Astrocyte (in vitro differentiated cells and primary cell): Measurements from ENCODE around the gene ABHD2. TPM values are rescaled to one million over a fixed set of nuclear protein-coding genes. Genes with fewer than 3 reads are reported as not detected.

ENCODE experiments used
- DNase-seq: peaks from one replicate; pipeline ENCODE4 v3.0.0-alpha.2; 2010; ENCODE audit warnings: low read depth
- FAIRE-seq: peaks from 2 replicates; lab custom pipeline; 2011; peaks lifted over from hg19 to GRCh38; lab: Jason Lieb, UNC
- H2AFZ ChIP-seq: 2 replicates; pipeline ENCODE4 v1.6.0; 2012; ENCODE audit warnings: low read depth, low read length, inconsistent platforms
- H3K27ac ChIP-seq: 2 replicates; pipeline ENCODE4 v1.5.1; 2011; ENCODE audit warnings: low read depth, low read length, inconsistent platforms
- H3K27me3 ChIP-seq: 2 replicates; pipeline ENCODE4 v1.6.0; 2011; ENCODE audit warnings: low read length, inconsistent platforms; ENCODE audit not compliant: insufficient read depth
- H3K36me3 ChIP-seq: 2 replicates; pipeline ENCODE4 v1.5.1; 2011; ENCODE audit warnings: low read length, inconsistent platforms; ENCODE audit not compliant: insufficient read depth
- H3K4me1 ChIP-seq: 2 replicates; pipeline ENCODE4 v1.5.1; 2011; ENCODE audit warnings: low read length, inconsistent platforms; ENCODE audit not compliant: insufficient read depth
- H3K4me2 ChIP-seq: 2 replicates; pipeline ENCODE4 v1.6.0; 2012; ENCODE audit warnings: low read length, inconsistent platforms
- H3K4me3 ChIP-seq: 2 replicates; pipeline ENCODE4 v1.5.1; 2011; ENCODE audit warnings: low read depth, mild to moderate bottlenecking, low read length, inconsistent platforms; ENCODE audit not compliant: insufficient read depth
- H3K79me2 ChIP-seq: 2 replicates; pipeline ENCODE4 v1.6.0; 2012; ENCODE audit warnings: mild to moderate bottlenecking, low read length, inconsistent platforms; ENCODE audit not compliant: insufficient read depth
- H3K9ac ChIP-seq: 2 replicates; pipeline ENCODE4 v1.6.0; 2012; ENCODE audit warnings: mild to moderate bottlenecking, low read length, inconsistent platforms
- H3K9me3 ChIP-seq: 2 replicates; pipeline ENCODE4 v1.5.1; 2012; ENCODE audit warnings: low read depth, mild to moderate bottlenecking, low read length, inconsistent platforms; ENCODE audit not compliant: insufficient read depth
- H4K20me1 ChIP-seq: 2 replicates; pipeline ENCODE4 v1.6.0; 2012; ENCODE audit warnings: low read length, inconsistent platforms; ENCODE audit not compliant: insufficient read depth
- H3K27ac Mint-ChIP-seq: one replicate; pipeline ENCODE4 v1.8.0; 2021; ENCODE audit warnings: mild to moderate bottlenecking, mixed read lengths; ENCODE audit not compliant: unreplicated experiment
- H3K27me3 Mint-ChIP-seq: one replicate; pipeline ENCODE4 v1.8.0; 2021; ENCODE audit warnings: low read depth, mixed read lengths; ENCODE audit not compliant: unreplicated experiment
- H3K36me3 Mint-ChIP-seq: one replicate; pipeline ENCODE4 v1.8.0; 2021; ENCODE audit warnings: low read depth, mixed read lengths; ENCODE audit not compliant: unreplicated experiment
- H3K4me1 Mint-ChIP-seq: one replicate; pipeline ENCODE4 v1.8.0; 2021; ENCODE audit warnings: low read depth, mixed read lengths; ENCODE audit not compliant: unreplicated experiment
- H3K4me3 Mint-ChIP-seq: one replicate; pipeline ENCODE4 v1.8.0; 2021; ENCODE audit warnings: mild to moderate bottlenecking, moderate library complexity, mixed read lengths; ENCODE audit not compliant: unreplicated experiment
- H3K9me3 Mint-ChIP-seq: one replicate; pipeline ENCODE4 v1.8.0; 2021; ENCODE audit warnings: mild to moderate bottlenecking, mixed read lengths; ENCODE audit not compliant: unreplicated experiment
- EZH2 ChIP-seq: IDR thresholded peaks from 2 replicates; pipeline ENCODE4 v1.6.1; 2012; ENCODE audit warnings: mild to moderate bottlenecking, low read length, inconsistent platforms; ENCODE audit not compliant: insufficient read depth
- total RNA-seq: library from RNA; stranded (reverse); gene quantifications from 2 replicates; pipeline ENCODE4 v1.2.1, GENCODE V29; 2021
- TF ChIP-seq, protein P1 (sequence below): IDR thresholded peaks from 2 replicates; pipeline ENCODE4 v1.5.1; 2011; ENCODE audit warnings: low read depth, mild to moderate bottlenecking, inconsistent platforms, low read length, moderate library complexity; ENCODE audit not compliant: insufficient read depth

ABHD2 gene
- total RNA-seq, 1 donor from 2014 or later, result 41.3 TPM

GRCh38 chr15:89200182-89200581, 111.9 kb downstream of the ABHD2 start:
- peaks cover 39% of the 10 kb centered on the region for H3K4me1 Mint-ChIP-seq

GRCh38 chr15:89201465-89202005, 113.3 kb downstream of the ABHD2 start:
- no peaks in the 10 kb centered on the region for H3K27me3 ChIP-seq
- peaks cover 28% of the 10 kb centered on the region for H3K4me1 Mint-ChIP-seq
- H3K27me3 Mint-ChIP-seq, result no peaks in the 10 kb centered on the region
- H2AFZ ChIP-seq, result no peak overlapping the region
- H3K27ac ChIP-seq, result no peak overlapping the region
- DNase-seq, result no peak
- no peak overlapping the region for H3K4me3 ChIP-seq
- no peaks in the 10 kb centered on the region for H3K79me2 ChIP-seq
- no peaks in the 10 kb centered on the region for H4K20me1 ChIP-seq
- H3K27ac Mint-ChIP-seq, result no peak overlapping the region
- peaks cover 9% of the 10 kb centered on the region for H3K4me1 ChIP-seq
- no peaks in the 10 kb centered on the region for H3K9me3 ChIP-seq
- no peak overlapping the region for H3K4me2 ChIP-seq
- no peaks in the 10 kb centered on the region for H3K9me3 Mint-ChIP-seq
- H3K4me3 Mint-ChIP-seq, result no peak overlapping the region
- no peaks in the 10 kb centered on the region for H3K36me3 Mint-ChIP-seq
- no peak for FAIRE-seq
- peaks cover 4% of the 10 kb centered on the region for H3K36me3 ChIP-seq
- TF ChIP-seq, protein P1, sequence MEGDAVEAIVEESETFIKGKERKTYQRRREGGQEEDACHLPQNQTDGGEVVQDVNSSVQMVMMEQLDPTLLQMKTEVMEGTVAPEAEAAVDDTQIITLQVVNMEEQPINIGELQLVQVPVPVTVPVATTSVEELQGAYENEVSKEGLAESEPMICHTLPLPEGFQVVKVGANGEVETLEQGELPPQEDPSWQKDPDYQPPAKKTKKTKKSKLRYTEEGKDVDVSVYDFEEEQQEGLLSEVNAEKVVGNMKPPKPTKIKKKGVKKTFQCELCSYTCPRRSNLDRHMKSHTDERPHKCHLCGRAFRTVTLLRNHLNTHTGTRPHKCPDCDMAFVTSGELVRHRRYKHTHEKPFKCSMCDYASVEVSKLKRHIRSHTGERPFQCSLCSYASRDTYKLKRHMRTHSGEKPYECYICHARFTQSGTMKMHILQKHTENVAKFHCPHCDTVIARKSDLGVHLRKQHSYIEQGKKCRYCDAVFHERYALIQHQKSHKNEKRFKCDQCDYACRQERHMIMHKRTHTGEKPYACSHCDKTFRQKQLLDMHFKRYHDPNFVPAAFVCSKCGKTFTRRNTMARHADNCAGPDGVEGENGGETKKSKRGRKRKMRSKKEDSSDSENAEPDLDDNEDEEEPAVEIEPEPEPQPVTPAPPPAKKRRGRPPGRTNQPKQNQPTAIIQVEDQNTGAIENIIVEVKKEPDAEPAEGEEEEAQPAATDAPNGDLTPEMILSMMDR, result no peak
- TF ChIP-seq EZH2, result no peak
- no peak overlapping the region for H3K9ac ChIP-seq

More at GRCh38 chr15:89200182-89200581, 111.9 kb downstream of the ABHD2 start:
- no peak overlapping the region for H3K4me2 ChIP-seq
- H2AFZ ChIP-seq, result no peak overlapping the region
- Mint-ChIP-seq H3K27me3 (no peaks in the 10 kb centered on the region), H3K27ac (no peak overlapping the region), H3K4me3 (no peak overlapping the region), H3K9me3 (no peaks in the 10 kb centered on the region), H3K36me3 (no peaks in the 10 kb centered on the region)
- peaks cover 9% of the 10 kb centered on the region for H3K4me1 ChIP-seq
- H3K79me2 ChIP-seq, result no peaks in the 10 kb centered on the region
- FAIRE-seq (no peak), DNase-seq (no peak)
- peaks cover 9% of the 10 kb centered on the region for H3K36me3 ChIP-seq
- no peak for TF ChIP-seq EZH2
- TF ChIP-seq, protein P1, result no peak
- H3K9ac ChIP-seq, result no peak overlapping the region
- H3K27ac ChIP-seq, result no peak overlapping the region
- H3K9me3 ChIP-seq, result no peaks in the 10 kb centered on the region
- no peaks in the 10 kb centered on the region for H3K27me3 ChIP-seq
- no peaks in the 10 kb centered on the region for H4K20me1 ChIP-seq
- H3K4me3 ChIP-seq, result no peak overlapping the region

GRCh38 chr15:89203705-89204273, 115.5 kb downstream of the ABHD2 start:
- Histone ChIP-seq H4K20me1 (no peaks in the 10 kb centered on the region), H3K9me3 (no peaks in the 10 kb centered on the region), H3K4me2 (no peak overlapping the region), H3K4me3 (no peak overlapping the region), H3K79me2 (no peaks in the 10 kb centered on the region), H3K4me1 (peaks cover 5% of the 10 kb centered on the region), H3K9ac (no peak overlapping the region), H3K27ac (no peak overlapping the region), H3K27me3 (no peaks in the 10 kb centered on the region), H3K36me3 (no peaks in the 10 kb centered on the region), H2AFZ (no peak overlapping the region)
- Mint-ChIP-seq H3K36me3 (no peaks in the 10 kb centered on the region), H3K4me1 (peaks cover 13% of the 10 kb centered on the region), H3K27ac (no peak overlapping the region), H3K9me3 (no peaks in the 10 kb centered on the region), H3K4me3 (no peak overlapping the region), H3K27me3 (no peaks in the 10 kb centered on the region)
- DNase-seq, result no peak
- TF ChIP-seq, protein P1, result no peak
- TF ChIP-seq EZH2, result no peak
- no peak for FAIRE-seq
